Muscle layer of colon (tissue), 2 donors: Measurements from ENCODE around the gene LMF2.
A peak's percentile ranks its signal among the peaks of the same experiment; 100 is the strongest.
"Not testable (repeated sequence)": the region's sequence is repeated elsewhere in the genome, so short reads cannot be mapped to it uniquely, and the experiment has no call there.

Source experiments
- H3K27ac ChIP-seq: one replicate; pipeline ENCODE4 v1.7.0; 2013; ENCODE audit warnings: low read depth, mild to moderate bottlenecking, low read length, moderate library complexity
- H3K27me3 ChIP-seq, 2 donors: one replicate each; pipeline ENCODE4 v1.7.0; 2013; ENCODE audit warnings: low read length in 2 of 2, mild to moderate bottlenecking in 2 of 2; ENCODE audit not compliant: insufficient read depth in 2 of 2, control insufficient read depth in 1 of 2
- H3K36me3 ChIP-seq: one replicate; pipeline ENCODE4 v1.7.0; 2013; ENCODE audit warnings: mild to moderate bottlenecking, low read length; ENCODE audit not compliant: insufficient read depth
- H3K4me1 ChIP-seq: one replicate; pipeline ENCODE4 v1.7.0; 2013; ENCODE audit warnings: mild to moderate bottlenecking, low read length; ENCODE audit not compliant: insufficient read depth
- H3K4me3 ChIP-seq, 2 donors: one replicate each; pipeline ENCODE4 v1.7.0; 2013; ENCODE audit warnings: low read length in 2 of 2, low read depth in 1 of 2, mild to moderate bottlenecking in 1 of 2, moderate library complexity in 1 of 2
- H3K9ac ChIP-seq: one replicate; pipeline ENCODE4 v1.7.0; 2013; ENCODE audit warnings: low read length
- H3K9me3 ChIP-seq: one replicate; pipeline ENCODE4 v1.7.0; 2013; ENCODE audit warnings: mild to moderate bottlenecking, low read length
- donor health status: abdominal sarcoma.
- donor health status: Adenocarcinoma of cecum.

Gene LMF2

GRCh38 chr22:50520826-50521453, 13.4 kb upstream of the LMF2 start:
- Histone ChIP-seq H3K27me3 (no peaks in the 10 kb centered on the region), H3K9me3 (no peaks in the 10 kb centered on the region), H3K4me1 (peaks cover 12% of the 10 kb centered on the region), H3K4me3 (no peak overlapping the region), H3K9ac (no peak overlapping the region), H3K36me3 (peaks cover 66% of the 10 kb centered on the region), H3K27ac (no peak overlapping the region)

DNA sequence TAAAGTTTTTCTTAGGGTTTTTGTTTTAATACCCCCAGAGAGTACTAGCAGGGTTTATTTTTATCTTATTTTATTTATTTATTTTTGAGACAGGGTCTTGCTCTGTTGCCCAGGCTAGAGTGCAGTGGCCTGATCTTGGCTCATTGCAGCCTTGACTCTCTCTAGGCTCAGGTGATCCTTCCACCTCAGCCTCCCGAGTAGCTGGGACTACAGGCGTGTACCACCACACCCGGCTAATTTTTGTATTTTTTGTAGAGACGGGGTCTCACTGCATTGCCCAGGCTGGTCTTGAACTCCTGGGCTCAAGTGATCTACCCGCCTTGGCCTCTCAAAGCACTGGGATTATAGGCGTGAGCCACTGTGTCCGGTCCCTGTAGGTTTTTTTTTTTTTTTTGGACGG, 12.7 kb upstream of the LMF2 start:
- not testable (repeated sequence) for H3K27me3 ChIP-seq, H3K9ac ChIP-seq, H3K9me3 ChIP-seq, H3K4me3 ChIP-seq, H3K27ac ChIP-seq
- H3K36me3 ChIP-seq = peaks cover 66% of the 10 kb centered on the region
- peaks cover 12% of the 10 kb centered on the region for H3K4me1 ChIP-seq

GRCh38 chr22:50519151-50519550, 11.6 kb upstream of the LMF2 start:
- no peaks in the 10 kb centered on the region for H3K9me3 ChIP-seq
- no peak overlapping the region for H3K4me3 ChIP-seq
- H3K9ac ChIP-seq = no peak overlapping the region
- peaks cover 73% of the 10 kb centered on the region for H3K36me3 ChIP-seq
- H3K27ac ChIP-seq = no peak overlapping the region
- no peaks in the 10 kb centered on the region for H3K27me3 ChIP-seq
- H3K4me1 ChIP-seq = peaks cover 5% of the 10 kb centered on the region

- Histone ChIP-seq H3K9ac (no peak overlapping the region), H3K27me3 (no peaks in the 10 kb centered on the region), H3K4me3 (no peak overlapping the region), H3K4me1 (no peaks in the 10 kb centered on the region), H3K9me3 (no peaks in the 10 kb centered on the region), H3K27ac (no peak overlapping the region), H3K36me3 (peaks cover 69% of the 10 kb centered on the region)
These were observed 11.1 kb upstream of the LMF2 start for GRCh38 chr22:50518606-50519005.

GRCh38 chr22:50517495-50518260, 10.2 kb upstream of the LMF2 start:
- H3K27ac ChIP-seq = no peak overlapping the region
- no peak overlapping the region for H3K9ac ChIP-seq
- H3K9me3 ChIP-seq = no peaks in the 10 kb centered on the region
- no peaks in the 10 kb centered on the region for H3K4me1 ChIP-seq
- peaks cover 59% of the 10 kb centered on the region for H3K36me3 ChIP-seq
- no peaks in the 10 kb centered on the region for H3K27me3 ChIP-seq
- H3K4me3 ChIP-seq = no peak overlapping the region

DNA sequence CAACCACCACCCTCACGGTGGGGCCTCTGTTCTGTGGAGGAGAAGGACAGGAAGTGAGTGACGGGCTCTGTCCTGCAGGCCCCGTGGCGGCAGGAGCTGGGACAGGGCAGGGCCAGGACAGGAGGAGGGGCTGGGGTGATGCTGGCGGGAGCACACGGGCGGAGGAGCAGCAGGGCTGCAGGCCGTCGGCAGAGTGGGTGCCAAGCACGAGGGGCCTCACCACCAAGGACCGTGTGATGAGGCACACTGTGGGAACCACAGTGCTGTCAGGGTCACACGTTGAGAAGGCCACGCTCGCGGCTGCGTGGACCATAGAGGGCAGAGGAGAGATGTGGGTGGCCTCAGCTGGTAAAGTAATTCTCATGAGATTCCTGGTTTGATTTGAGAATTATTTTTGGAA, 9.4 kb upstream of the LMF2 start:
- Histone ChIP-seq H3K4me1 (no peaks in the 10 kb centered on the region), H3K4me3 (no peak overlapping the region), H3K27me3 (no peaks in the 10 kb centered on the region), H3K36me3 (peaks cover 54% of the 10 kb centered on the region), H3K9ac (no peak overlapping the region), H3K9me3 (no peaks in the 10 kb centered on the region), H3K27ac (no peak overlapping the region)

GRCh38 chr22:50516068-50516467, 8.6 kb upstream of the LMF2 start:
- H3K9ac ChIP-seq = no peak overlapping the region
- H3K36me3 ChIP-seq = peaks cover 45% of the 10 kb centered on the region
- no peak overlapping the region for H3K4me3 ChIP-seq
- H3K4me1 ChIP-seq = no peaks in the 10 kb centered on the region
- H3K27me3 ChIP-seq = no peaks in the 10 kb centered on the region
- no peak overlapping the region for H3K27ac ChIP-seq
- H3K9me3 ChIP-seq = no peaks in the 10 kb centered on the region

DNA sequence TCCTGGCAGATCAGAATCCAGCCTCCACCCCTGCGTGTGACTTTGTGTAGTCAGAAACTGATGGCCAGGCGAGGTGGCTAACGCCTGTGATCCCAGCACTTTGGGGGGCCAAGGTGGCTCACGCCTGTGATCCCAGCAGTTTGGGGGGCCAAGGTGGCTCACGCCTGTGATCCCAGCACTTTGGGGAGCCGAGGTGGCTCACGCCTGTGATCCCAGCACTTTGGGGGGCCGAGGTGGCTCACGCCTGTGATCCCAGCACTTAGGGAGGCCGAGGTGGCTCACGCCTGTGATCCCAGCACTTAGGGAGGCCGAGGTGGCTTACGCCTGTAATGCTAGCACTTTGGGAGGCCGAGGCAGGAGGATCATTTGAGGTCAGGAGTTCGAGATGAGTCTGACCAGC, 5.7 kb upstream of the LMF2 start:
- peaks cover 10% of the 10 kb centered on the region for H3K4me1 ChIP-seq
- no peaks in the 10 kb centered on the region for H3K27me3 ChIP-seq
- no peak overlapping the region for H3K4me3 ChIP-seq
- H3K9ac ChIP-seq = no peak overlapping the region
- no peaks in the 10 kb centered on the region for H3K9me3 ChIP-seq
- H3K27ac ChIP-seq = no peak overlapping the region
- H3K36me3 ChIP-seq = peaks cover 26% of the 10 kb centered on the region

DNA sequence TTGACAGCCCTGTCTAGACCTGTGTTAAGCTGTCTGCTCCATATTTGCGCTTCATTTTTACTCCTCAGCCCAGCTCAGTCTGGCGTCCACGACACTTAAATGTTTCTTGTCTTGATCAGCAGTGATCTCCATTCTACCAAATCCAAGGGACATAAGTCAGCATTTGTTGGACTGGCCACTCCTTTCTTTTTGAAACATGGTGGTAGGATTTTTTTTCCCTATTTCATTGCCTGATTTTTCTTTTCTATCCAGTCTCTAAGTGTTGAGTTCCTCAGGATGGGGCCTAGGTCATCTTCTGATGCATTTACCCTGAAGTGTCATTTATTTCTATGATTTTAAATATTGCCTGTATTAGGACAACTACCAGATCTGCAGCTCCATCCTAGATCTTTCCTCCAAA, 1.4 kb upstream of the LMF2 start:
- Histone ChIP-seq H3K9me3 (no peaks in the 10 kb centered on the region), H3K9ac (peak overlapping the region; percentile 30), H3K36me3 (peaks cover 13% of the 10 kb centered on the region), H3K27me3 (no peaks in the 10 kb centered on the region), H3K4me3 (peak overlapping the region; percentile 59 to 64), H3K4me1 (peaks cover 22% of the 10 kb centered on the region), H3K27ac (peak overlapping the region; percentile 74)

DNA sequence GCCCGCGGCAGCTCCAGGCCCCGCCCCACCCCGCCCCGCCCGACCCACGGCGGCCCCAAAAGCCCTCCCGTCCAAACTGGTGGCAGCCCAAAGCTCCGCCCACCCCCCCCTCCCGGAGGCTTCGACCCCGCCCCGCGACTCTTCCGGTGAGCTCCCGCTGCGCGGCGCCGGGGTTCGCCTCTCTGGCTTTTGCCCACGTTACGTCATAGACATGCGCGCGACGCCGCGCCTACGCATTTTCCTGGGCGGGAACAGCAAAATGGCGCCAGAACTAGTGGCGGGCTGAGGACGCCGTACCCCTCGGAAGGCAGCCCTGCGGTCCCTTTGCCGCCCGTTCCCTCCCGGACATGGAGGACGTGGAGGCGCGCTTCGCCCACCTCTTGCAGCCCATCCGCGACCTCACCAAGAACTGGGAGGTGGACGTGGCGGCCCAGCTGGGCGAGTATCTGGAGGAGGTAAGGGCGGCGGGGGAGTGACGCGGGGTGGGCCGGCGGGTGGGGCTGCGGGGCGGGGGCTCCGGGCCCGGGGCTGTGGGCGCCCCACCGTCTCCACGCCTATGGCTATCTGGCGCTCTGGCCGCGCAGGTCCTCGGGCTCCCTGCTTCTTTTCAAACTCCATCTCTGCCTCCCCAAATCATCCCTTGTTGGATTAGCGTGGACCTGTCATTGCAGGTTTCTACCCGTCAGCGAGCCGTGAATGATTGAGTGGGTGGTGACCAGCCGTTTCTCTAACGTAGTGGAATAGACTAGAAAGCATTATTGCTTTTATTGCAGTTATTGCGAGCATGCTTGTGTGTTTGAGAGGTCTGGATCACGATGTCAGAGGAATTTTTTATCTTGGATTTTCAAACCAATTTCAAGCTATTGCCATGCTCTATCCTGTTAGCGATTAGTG, 736 bp upstream of the LMF2 start, which contains the start of gene NCAPH2:
Gene NCAPH2 (plus strand): TSS at position 234 of the 894 bp plus-strand sequence. CDS start 114 bp downstream, at position 348.
- Histone ChIP-seq H3K4me1 (peaks cover 22% of the 10 kb centered on the region), H3K4me3 (peak within 1 kb of the TSS; percentile 96 to 99), H3K36me3 (peaks cover 13% of the 10 kb centered on the region), H3K27ac (peak within 1 kb of the TSS; percentile 87), H3K27me3 (no peaks in the 10 kb centered on the region), H3K9me3 (no peaks in the 10 kb centered on the region), H3K9ac (peak within 1 kb of the TSS; percentile 93)
